CD4-positive, alpha-beta T cell treated with Interleukin-12 subunit alpha and Interleukin-12 subunit beta, for 1 hour (primary cell): ENCODE results near the gene NPTX1.
A peak's percentile ranks its signal among the peaks of the same experiment; 100 is the strongest.

Source experiments
- DNase-seq: peaks from one replicate; pipeline ENCODE4 v3.0.0-alpha.2; 2020

Gene NPTX1

DNA sequence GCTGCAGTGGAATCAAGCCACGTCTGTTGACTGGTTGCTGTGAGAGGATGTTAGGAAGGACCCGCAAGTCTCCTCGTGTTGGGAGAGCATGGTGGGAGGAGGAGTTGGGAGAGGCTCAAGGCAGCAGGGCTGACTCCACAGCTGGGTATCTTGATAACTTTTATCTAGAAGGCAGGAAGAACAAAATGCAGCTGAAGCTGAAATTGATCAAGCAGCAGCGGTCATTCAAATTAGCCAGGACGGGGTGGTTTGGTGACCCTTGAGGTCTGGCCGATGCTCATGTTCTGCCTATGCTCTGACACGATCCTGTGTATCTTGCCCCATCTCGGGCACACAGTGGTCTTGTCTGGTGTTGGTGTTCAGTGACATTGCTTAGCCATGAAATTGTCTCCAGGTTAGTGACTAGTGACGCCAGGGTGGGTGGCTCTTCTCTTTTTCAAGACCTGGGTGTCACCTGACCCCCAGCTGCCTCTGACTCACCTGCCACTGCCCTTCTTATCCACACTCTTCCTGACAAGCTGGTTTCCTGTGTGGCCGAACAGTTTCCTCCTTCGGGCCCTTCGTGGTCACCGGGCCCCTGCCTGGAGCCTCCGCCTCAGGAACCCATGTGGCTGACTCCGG is 19.1 kb downstream of the NPTX1 start:
- no peak for DNase-seq

DNA sequence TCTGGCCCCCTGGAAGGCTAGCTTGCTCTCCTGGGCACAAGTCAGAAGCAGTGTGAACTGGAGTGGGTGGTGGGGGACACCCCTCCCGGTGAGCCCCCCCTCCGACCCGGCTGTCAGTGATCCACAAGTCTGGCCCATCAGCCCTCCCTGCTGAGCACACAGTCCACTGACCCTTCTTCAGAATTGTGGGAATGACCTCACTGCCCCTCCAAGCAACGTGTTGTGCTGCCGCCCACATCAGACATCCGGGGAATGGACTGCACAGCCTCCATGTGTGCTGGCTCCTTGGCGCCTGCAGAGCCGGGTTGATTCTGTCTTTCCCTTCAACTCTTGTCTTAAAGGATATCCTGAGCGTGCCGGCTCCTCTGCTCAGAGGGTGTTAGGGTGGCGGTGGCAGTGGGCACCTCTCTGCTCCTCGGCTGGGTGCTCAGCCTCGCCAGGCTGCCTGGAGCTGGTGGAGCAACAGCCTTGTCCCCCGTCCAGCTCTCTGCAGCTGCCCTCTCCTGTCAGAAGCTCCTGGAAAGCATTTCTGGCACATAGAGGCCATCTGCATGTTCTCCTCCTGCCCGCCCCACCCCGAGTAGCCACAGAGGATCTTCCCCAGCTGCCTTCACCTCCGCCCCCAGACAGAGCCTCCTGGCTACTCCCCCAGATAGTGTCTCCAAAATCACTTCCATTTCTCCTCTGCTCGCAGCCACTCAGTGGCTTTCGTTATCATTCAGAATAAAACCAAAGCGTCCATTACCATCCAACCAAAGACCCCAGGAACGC is 19.8 kb downstream of the NPTX1 start:
- no peak for DNase-seq

DNA sequence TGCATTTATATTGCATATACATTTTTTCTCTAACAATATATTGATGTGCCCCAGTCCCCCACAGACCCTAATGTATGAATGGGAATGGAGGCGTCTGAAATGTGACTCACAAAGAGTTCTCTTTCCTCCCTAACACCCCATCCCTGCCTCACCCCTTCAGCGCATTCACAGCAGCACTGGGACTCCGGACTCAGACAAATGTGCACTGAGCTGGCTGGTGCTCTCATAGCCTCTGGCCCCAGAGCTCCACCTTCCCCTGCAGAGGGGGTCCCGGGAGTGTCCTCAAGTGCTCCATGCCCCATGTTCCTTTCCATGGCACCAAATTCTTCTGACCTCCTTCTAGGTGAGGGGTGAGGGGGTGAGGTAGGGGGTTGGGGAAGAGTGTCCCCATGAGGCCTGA is 20.6 kb downstream of the NPTX1 start:
- no peak for DNase-seq

DNA sequence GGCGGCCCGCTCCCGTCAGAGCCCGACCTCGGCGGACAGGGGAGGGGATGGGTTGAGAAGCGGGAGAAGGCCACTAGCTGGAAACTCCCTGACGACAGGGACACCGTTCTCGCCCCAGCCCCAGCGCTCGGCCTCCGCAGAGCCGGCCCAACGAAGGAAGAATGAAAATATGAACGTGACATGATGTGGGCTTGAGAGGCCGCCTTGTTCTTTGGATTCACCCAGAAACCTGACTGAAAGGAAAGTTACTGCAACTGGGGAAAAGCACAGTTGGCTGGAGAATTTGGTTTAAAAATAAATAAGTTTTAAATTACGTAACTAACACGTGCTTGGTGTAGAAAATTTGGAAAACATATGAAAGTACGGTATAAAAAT is 21.1 kb downstream of the NPTX1 start:
- peak; percentile 54 for DNase-seq

DNA sequence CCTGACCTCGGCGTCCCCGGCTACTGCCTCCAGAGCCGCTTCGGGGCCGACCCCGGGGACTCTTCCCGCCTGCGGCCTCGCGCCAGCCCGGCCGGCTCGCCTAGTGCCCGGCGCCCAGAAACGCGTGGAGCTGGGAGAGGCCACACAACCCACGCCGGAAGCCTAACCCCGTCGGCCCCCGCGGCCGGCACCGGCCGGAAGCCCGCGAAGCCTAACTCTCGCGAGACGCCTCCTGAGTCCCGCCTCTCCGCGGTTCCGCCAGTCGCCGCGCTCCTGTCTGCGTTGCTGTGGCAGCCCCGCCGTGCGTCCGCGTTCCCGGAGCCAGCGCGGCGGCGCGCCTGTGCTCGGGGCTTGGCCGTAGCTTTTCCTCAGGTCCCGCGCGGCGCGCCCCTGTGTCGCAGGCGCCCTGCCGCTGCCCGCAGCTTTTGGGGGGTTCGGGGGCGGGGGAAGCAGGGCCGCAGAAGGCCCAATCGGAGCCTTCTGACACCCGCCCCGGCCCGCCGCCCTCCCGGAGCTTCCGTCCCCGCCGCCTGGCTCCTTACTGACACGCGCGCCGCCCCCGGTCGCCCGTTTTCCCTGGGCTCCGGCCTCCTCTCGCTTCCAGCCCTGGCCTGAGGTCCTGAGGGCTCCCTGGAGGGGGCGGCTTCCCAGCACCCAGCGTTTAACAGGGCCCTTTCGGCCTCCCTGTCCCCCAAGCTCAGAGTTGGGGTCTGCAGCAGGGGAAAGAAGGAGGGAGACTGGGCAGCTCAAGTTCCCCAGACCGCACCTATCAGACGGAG is 21.7 kb downstream of the NPTX1 start:
- DNase-seq, result peak; percentile 96

DNA sequence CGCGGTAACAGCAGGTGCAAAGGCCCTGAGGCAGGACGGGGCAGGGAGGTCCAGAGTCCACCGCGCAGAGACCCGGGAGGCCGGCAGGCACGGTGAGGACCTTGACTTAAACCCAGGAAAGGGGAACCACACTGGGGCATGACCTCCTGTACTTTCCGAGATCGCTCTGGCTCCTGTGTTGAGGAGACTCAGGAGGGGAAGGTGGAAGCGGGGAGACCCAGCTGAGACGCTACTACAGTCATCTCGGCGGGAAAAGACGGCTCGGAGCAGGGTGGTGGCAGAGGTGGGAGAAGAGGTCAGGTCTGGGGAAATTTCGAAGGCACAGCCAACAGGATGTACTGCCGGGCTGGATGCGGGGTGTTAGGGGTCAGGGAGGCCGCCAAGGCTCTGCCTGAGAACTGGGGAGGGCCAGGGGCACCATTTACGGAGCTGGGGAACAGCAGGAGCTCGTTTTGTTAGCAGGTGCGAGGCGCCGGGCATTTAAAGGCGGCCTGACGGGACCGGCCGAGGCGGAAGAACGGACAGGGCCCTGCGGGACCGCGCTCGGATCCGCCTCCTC is 22.3 kb downstream of the NPTX1 start:
- DNase-seq, result no peak

DNA sequence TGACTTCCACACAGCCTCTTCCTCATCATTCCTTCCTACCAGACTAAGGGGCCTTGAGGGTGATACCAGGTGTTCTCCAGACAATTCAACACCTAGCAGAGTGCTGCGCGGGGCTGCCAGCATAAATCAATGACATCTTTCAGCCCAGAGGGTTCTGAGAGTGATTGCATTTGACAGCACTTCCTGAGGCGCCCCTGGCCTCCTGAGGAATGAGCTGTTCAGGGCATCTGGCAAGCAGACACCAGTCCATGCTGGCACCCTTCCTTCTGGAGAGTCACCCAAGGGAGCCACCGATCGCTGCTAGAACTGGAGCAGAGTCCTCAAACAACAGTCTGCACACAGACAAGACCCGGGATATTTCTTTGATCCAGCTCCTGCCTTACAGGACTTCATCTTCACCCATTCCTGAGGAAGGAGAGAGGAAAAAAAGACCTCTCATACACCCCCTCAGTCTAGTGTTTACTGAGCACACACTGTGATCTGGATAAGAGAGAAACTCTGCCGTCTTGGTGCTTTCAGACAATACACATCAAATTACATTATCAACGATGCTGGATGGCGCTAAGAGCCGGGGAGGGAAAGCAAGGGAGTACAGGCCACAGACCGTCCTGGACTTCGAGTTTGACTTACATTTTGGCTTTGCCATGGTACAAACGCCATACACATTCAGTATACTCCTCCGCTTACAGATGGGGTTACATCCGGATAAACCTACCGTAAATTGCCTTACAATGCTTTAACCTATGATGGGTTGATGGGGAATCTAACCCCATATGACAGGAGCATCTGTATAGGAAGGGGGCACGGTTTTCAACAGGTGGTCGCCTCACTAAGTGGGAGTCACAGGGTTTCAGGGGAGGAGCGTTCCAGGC is 23.0 kb downstream of the NPTX1 start:
- DNase-seq, result no peak

DNA sequence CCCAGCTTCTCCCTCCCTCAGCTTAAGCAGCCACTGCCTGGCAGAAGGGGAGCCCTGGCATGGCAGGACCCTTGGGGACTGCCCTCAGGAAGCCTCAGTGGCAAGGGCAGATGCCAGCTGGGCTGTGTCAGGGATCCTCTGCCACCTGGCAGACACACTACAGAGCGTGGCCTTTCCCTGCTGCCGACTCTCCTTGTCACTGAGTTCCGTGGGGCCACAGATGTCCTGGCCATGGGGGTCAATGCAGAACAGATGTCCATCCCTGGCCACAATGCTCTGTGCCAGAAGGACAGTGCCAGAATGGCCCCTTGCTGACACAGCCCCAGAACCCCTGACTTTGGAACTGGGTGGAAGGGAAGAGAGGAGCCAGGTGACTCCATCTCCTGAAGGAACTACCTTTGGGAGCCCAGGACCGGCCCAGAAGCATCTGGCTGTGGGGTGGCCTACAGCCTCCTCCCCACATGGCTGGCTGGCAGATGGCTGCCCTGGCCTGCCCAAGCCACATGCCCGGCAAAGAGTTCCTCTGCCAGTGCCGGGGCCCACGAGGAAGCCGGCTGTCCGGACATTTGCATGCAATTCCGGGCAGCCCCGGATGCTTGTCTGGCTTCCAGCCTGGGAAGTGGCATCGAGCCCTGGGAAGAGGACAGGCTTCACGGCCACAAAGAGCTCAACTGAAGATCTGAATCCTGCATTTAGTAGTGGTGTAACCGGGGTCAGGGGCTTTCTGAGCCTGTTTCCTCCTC is 24.1 kb downstream of the NPTX1 start:
- no peak for DNase-seq

DNA sequence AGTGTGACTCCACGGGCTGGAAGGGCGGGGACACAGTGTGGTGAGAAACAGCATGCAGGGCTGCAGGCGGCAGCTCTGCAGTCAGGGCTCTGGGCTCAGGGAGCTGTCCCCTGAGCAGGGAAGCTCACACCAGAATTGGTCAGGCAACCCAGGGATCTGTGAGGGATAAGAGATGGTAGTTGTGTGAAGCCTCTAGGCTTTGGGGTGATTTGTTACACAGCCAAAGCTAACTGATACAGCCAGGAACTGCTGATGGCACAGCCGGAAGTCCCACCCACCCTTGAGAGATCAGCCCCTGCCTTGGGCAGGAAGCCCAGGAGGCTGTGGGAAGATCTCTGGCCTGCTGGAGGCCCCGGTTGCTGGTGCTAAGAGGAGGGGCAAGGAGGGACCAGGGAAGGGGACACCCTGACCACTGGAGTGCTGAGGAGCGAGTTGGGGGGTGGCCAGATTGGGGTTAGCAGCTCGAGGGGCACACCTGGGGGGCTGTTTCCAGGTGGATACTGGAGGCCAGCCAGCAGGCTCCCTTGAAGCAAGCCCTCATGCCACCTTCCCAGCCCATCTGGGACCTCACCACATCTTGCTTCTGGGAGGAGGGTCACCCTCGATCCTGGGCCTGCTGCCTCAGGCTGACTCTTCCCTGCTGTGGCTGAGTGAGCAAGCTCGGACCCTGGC is 25.2 kb downstream of the NPTX1 start:
- no peak for DNase-seq

DNA sequence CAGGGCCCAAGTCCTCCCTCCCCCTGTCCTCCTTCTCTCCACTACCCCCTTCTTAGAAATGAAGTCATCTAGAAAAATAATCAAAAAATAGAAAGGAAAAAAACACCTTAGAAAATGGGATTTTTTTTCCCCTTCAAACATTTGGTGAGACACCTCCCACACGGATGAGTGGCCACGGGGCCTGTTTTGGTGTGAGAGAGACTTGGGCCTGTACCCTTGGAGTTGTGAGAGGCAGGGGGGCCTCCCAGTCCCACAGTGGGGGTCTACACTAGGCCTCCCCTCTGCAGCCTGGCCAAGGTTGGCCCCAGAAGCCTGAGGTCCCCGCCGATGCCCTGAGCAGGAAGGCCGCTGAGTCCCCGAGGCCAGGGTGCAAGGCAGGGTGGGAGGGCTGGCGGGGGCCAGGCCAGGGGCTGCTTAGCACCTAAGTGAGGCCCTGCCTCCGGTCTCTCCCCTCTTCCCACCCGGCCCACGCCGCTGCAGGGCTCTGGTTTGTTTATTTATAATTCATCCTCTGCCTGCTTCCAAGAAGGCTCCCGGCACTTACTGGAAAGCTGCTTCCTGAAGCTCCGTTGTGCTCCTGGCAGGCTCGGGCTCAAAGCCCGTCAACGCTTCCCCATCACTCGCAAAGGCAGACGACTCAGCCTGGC is 26.4 kb downstream of the NPTX1 start:
- no peak for DNase-seq

DNA sequence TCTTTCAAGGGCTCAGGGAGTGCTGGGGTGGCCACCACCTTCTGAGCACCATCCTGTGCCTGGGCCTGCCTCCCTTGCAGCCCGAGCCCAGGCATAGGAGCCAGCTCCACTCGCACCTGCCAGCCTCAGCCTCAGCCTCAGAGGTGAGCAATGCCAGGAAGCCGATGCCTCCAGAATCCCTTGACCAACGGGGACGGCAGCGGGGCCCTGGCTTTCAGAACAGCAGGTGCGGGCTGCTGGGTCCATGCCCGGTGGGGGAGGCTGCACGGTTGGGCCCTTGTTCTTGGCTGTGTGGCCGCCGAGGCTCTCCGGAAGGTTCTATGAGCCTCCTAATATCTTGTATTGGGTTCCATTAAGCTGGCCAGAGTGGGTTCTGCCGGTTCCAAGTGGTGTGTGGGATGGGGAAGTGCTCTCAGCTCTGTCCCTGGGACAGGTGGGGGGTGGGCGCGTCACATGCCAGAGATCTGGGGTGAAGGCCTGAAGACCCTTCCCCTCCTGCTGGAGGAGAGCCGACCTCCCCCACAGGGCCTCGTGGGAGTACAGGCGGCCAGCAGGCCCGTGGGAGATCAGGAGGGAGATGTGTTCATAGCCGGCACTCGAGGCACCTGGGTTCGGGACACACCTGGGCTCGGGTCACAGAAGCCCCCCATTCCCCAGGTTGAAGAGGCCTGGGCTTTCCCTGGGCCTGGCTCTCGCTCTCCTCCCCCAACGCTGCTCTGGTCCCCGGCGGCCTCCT is 27.0 kb downstream of the NPTX1 start:
- no peak for DNase-seq

DNA sequence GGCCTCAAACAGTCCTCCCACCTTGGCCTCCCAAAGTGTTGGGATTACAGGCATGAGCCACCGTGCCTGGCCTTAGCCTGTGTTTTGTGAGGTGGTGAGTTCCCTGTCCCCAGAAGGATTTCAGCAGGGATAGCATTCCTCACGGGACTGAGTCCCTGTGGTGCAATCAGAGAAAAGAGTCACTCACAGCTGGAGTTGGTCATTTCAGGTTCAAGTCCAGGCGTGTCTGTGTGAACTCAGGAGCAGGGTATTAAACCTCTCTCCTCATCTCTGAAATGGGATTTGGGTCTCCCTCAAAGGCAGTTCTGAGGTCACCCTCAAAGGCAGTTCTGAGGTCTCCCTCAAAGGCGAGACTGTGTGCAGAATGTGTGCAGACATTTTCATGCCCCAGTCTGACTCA is 28.6 kb downstream of the NPTX1 start:
- DNase-seq, result no peak

DNA sequence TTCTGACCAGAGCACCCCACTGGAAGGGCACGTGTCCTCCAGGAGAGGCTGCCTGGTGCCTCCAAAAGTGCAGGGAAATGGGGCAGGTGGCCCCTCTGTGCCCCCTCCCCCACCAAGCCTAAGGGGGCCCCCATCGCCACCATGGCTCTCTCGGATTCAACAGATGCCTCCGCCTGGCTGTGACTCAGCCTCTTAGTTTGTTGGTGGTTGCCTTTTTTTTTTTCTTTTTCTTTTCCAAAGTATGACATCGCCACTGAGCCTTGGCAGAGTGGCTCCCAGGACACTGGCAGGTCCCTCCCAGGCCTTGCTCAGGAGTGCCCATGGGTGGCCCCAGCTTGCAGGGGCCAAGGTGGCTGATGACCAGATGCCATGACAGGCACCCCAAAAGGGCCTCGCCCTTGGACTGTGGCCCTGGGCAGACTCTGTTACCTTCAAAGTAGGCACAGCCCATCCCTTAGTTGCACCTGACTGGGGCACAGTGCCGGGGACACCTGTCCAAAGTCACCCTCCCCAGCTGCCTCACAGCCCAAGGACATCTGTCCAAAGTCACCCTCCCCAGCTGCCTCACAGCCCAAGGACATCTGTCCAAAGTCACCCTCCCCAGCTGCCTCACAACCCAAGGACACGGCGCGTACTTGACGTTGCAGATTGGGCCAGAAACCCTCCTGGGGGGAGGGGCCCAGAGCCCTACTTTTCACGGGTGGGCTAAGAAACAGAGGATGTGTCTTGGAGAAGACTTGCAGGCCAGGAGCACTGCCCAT is 29.6 kb downstream of the NPTX1 start:
- no peak for DNase-seq

DNA sequence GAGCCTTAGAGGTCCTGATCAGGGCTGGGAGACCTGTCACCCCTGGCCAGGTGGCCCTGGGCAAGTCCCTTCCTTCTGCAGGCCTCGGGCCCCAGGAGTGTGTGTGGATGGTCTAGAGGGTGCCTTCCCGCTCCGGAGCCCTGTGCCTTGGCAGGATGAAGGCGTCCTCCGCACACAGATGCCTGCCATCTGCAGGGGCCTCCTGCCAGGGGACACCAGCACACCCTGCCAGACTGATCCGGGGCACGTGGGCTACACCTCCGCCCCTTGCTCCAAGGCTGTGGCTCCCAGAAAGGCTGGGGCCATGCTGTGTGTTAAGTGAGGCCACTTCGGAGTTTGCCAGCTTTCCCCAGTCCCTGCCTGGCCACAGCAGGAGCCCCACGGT is 30.7 kb downstream of the NPTX1 start:
- DNase-seq, result no peak

DNA sequence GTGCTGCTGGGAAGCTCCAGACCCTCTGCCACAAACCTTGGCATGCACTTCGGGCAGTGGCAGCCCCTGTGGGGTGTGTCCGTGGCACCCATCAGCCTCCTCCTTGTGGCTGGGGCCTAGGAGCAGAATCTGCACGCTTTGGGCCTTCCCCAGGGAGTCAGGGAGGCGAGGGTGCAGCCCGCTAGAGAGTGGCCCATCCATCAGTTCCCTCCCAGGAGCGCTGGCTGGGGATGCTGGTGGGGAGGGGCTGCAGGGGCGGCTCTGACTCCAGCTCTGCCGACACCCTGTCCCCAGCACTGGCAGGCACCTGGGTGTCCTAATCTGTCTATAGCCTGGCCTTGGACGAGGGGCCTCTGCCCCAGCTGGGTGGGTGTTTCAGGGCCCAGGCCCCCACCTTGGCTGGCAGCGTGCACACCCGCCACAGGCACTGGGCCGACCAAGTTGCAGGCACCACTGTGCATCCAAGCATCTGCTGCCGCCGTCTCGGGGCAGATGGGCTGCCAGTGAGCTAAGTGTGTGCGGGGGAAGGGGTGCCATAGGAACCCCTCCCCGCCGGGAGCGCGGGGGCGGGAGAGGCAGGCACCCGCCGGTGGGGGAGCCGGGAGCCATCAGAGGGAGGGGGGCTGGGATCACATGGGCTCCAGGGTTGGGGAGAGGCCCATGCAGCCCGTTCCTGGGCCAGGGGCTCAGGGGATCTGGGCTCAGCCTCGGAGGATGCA is 31.2 kb downstream of the NPTX1 start:
- no peak for DNase-seq

DNA sequence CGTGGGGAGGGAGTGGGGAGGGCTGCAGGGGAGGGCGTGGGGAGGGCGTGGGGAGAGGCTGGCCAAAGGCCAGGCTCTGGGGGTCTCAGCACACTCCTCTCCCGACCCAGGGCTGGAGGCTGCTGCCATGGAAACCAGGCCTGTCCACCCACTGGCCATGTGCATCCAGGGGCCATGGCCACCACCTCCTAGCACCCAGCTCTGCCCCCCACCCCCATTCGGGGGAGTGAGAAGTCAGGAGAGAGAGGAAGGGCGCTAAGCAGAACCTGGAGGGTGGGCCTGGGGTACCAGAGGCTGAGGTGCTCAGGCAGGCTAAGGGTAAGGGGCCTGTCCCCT is 31.8 kb downstream of the NPTX1 start:
- DNase-seq, result no peak

DNA sequence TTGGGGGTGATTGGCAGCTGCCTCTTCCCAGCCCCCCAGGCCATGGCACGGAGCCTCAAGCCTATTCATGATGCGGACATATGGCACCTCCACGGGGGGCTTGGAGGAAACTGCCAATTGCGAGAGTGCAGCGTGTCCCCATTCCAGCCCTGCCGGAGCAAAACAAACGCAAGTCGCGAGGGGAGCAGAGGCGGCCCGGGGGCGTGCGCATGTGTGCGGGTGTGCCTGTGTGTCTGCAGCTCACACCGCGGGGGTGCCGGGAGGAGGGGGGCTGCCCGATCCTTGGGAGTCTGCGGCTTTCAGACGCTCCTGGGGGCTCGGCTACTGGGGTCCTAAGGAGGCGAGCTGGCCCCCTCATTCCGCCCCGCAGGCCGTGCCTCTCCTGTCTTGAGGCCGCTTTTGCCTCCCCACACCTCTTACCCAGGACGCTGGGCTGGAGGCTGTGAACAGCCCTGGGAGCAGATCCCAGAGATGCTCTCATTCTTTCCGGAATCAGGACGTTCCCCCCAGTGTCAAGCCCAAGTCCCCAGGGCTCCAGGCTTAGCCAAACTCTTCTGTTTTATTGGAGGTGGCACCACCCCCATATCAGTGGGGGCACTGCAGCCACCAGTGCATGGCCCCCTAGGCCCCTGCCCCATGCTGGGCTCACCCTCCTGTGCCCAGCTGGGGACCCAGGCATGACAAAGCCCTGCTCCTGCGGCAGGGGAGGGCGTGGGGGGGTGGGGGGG is 32.3 kb downstream of the NPTX1 start:
- DNase-seq, result no peak

DNA sequence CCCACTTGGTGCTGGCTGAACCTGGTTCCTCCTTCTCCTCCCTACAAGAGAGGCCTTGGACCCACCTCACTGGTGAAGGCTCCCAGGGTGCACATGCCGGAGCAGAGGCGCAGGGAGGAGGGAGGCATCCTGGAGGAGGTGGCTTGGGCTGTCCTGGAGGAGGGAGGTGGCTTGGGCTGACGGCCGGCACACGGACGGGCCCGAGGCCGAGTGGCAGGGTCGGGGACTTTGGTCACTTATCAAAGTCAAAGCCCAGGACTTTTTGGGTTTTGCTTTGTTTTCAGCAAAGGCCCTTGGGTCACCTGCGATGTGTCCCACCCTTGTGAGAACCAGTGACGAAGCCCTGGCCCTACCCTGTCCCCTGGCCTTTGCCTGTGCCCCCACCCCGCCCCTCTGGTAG is 32.9 kb downstream of the NPTX1 start:
- no peak for DNase-seq
